Muscle layer of duodenum (tissue), 2 donors: ENCODE results near the gene DLX5.

Experiments
- H3K27ac ChIP-seq: one replicate; pipeline ENCODE4 v1.7.0; 2013; ENCODE audit warnings: mild to moderate bottlenecking, low read length
- H3K27me3 ChIP-seq: one replicate; pipeline ENCODE4 v1.7.0; 2013; ENCODE audit warnings: low read depth, mild to moderate bottlenecking, control low read depth, low read length
- H3K36me3 ChIP-seq, 2 donors: one replicate each; pipeline ENCODE4 v1.7.0; 2013; ENCODE audit warnings: low read length in 2 of 2, control low read depth in 1 of 2, mild to moderate bottlenecking in 1 of 2; ENCODE audit not compliant: insufficient read depth in 2 of 2, control insufficient read depth in 1 of 2
- H3K4me1 ChIP-seq, 2 donors: one replicate each; pipeline ENCODE4 v1.7.0; 2013; ENCODE audit warnings: low read length in 2 of 2, mild to moderate bottlenecking in 2 of 2, control low read depth in 1 of 2, moderate library complexity in 1 of 2; ENCODE audit not compliant: insufficient read depth in 2 of 2, control insufficient read depth in 1 of 2
- H3K4me3 ChIP-seq, 2 donors: one replicate each; pipeline ENCODE4 v1.7.0; 2013; ENCODE audit warnings: low read length in 2 of 2, low read depth in 1 of 2, mild to moderate bottlenecking in 1 of 2
- H3K9me3 ChIP-seq, 2 donors: one replicate each; pipeline ENCODE4 v1.7.0; 2013; ENCODE audit warnings: low read length in 2 of 2, control low read depth in 1 of 2, mild to moderate bottlenecking in 1 of 2; ENCODE audit not compliant: control insufficient read depth in 1 of 2
- donor health status: healthy.

DLX5 gene

GRCh38 chr7:97025983-97026714, 1.5 kb upstream of the DLX5 start:
- no peak overlapping the region for H3K27ac ChIP-seq
- no peaks in the 10 kb centered on the region for H3K9me3 ChIP-seq
- H3K4me3 ChIP-seq, result peak overlapping the region; percentile 66 to 73
- peaks cover 56% of the 10 kb centered on the region for H3K27me3 ChIP-seq
- H3K36me3 ChIP-seq, result no peaks in the 10 kb centered on the region
- H3K4me1 ChIP-seq, result peaks cover 10 to 44% of the 10 kb centered on the region in 2 donors

GRCh38 chr7:97025130-97025499, 484 bp upstream of the DLX5 start:
- Histone ChIP-seq H3K27ac (no peak overlapping the region), H3K27me3 (peaks cover 66% of the 10 kb centered on the region), H3K36me3 (no peaks in the 10 kb centered on the region), H3K4me3 (peak overlapping the region in 1 of 2 donors; percentile 68), H3K9me3 (no peaks in the 10 kb centered on the region), H3K4me1 (peaks cover 10 to 53% of the 10 kb centered on the region in 2 donors)

GRCh38 chr7:97022491-97023306, 1.9 kb downstream of the DLX5 start:
- Histone ChIP-seq H3K4me1 (peaks cover 10 to 59% of the 10 kb centered on the region in 2 donors), H3K4me3 (peak overlapping the region in 1 of 2 donors; percentile 68), H3K36me3 (no peaks in the 10 kb centered on the region), H3K27me3 (peaks cover 84% of the 10 kb centered on the region), H3K9me3 (no peaks in the 10 kb centered on the region), H3K27ac (no peak overlapping the region)

- peaks cover 5 to 55% of the 10 kb centered on the region in 2 donors for H3K4me1 ChIP-seq
- peak overlapping the region in 1 of 2 donors; percentile 43 for H3K4me3 ChIP-seq
- peaks cover 87% of the 10 kb centered on the region for H3K27me3 ChIP-seq
Observed at GRCh38 chr7:97021747-97022490, 2.7 kb downstream of the DLX5 start.

GRCh38 chr7:97020996-97021746, 3.5 kb downstream of the DLX5 start:
- Histone ChIP-seq H3K4me1 (peaks cover 0 to 53% of the 10 kb centered on the region in 2 donors), H3K9me3 (no peaks in the 10 kb centered on the region), H3K27ac (no peak overlapping the region), H3K36me3 (no peaks in the 10 kb centered on the region), H3K4me3 (peak overlapping the region in 1 of 2 donors; percentile 43), H3K27me3 (peaks cover 87% of the 10 kb centered on the region)

More at GRCh38 chr7:97021747-97022490, 2.7 kb downstream of the DLX5 start:
- Histone ChIP-seq H3K27ac (no peak overlapping the region), H3K36me3 (no peaks in the 10 kb centered on the region), H3K9me3 (no peaks in the 10 kb centered on the region)

GRCh38 chr7:97020601-97020995, 4.0 kb downstream of the DLX5 start:
- peaks cover 87% of the 10 kb centered on the region for H3K27me3 ChIP-seq

GRCh38 chr7:97019710-97020225, 4.9 kb downstream of the DLX5 start:
- peaks cover 0 to 47% of the 10 kb centered on the region in 2 donors for H3K4me1 ChIP-seq
- H3K9me3 ChIP-seq, result no peaks in the 10 kb centered on the region
- peaks cover 87% of the 10 kb centered on the region for H3K27me3 ChIP-seq
- no peak overlapping the region for H3K27ac ChIP-seq
- no peak overlapping the region for H3K4me3 ChIP-seq
- H3K36me3 ChIP-seq, result no peaks in the 10 kb centered on the region

More at GRCh38 chr7:97020601-97020995, 4.0 kb downstream of the DLX5 start:
- H3K36me3 ChIP-seq, result no peaks in the 10 kb centered on the region
- H3K4me1 ChIP-seq, result peaks cover 0 to 52% of the 10 kb centered on the region in 2 donors
- no peaks in the 10 kb centered on the region for H3K9me3 ChIP-seq
- no peak overlapping the region for H3K4me3 ChIP-seq
- no peak overlapping the region for H3K27ac ChIP-seq

GRCh38 chr7:97018791-97019531, 5.7 kb downstream of the DLX5 start:
- Histone ChIP-seq H3K4me3 (no peak overlapping the region), H3K4me1 (peaks cover 0 to 39% of the 10 kb centered on the region in 2 donors), H3K36me3 (no peaks in the 10 kb centered on the region), H3K9me3 (no peaks in the 10 kb centered on the region), H3K27ac (no peak overlapping the region), H3K27me3 (peaks cover 83% of the 10 kb centered on the region)

GRCh38 chr7:97018126-97018601, 6.5 kb downstream of the DLX5 start:
- H3K27ac ChIP-seq, result no peak overlapping the region
- no peak overlapping the region for H3K4me3 ChIP-seq
- H3K27me3 ChIP-seq, result peaks cover 85% of the 10 kb centered on the region
- no peaks in the 10 kb centered on the region for H3K9me3 ChIP-seq
- peaks cover 0 to 34% of the 10 kb centered on the region in 2 donors for H3K4me1 ChIP-seq
- H3K36me3 ChIP-seq, result no peaks in the 10 kb centered on the region
